ENCODE results near the gene RFK. TPM values are rescaled to one million over a fixed set of nuclear protein-coding genes. Genes with fewer than 3 reads are reported as not detected.

RFK gene
- total RNA-seq, 1 experiment from 2014 or later, result 35.0 TPM

- Histone ChIP-seq H3K36me3 (ENCODE audit: control insufficient read depth in 1 of 2, insufficient read depth in 2 of 2, low read length in 2 of 2) (0 out of 4 replicates have a peak, but pooled peaks cover 0 to 8% of the 10 kb centered on the region in 2 experiments), H4K20me1 (ENCODE audit: insufficient read depth) (no peaks in the 10 kb centered on the region), H2AFZ (ENCODE audit: low read depth, low read length, poor library complexity, severe bottlenecking) (no peak overlapping the region), H3K4me3 (replicated peaks in 1 of 2; ENCODE audit: low read depth in 1 of 2, low read length in 2 of 2) (no peak overlapping the region), H3K4me1 (ENCODE audit: control insufficient read depth in 1 of 2, insufficient read depth in 2 of 2, low read length in 2 of 2) (peaks cover 0 to 12% of the 10 kb centered on the region in 2 experiments; a peak in 3 of 4 replicates), H3K27me3 (ENCODE audit: insufficient read depth, low read length) (no peaks in the 10 kb centered on the region), H3K27ac (ENCODE audit: low read depth, low read length) (no peak overlapping the region), H3K79me2 (ENCODE audit: insufficient read depth, low read length) (peaks cover 27% of the 10 kb centered on the region), H3K9ac (ENCODE audit: low read length) (no peak overlapping the region), H3K9me2 (ENCODE audit: insufficient read depth) (no peaks in the 10 kb centered on the region), H3K4me2 (ENCODE audit: low read length) (no peak overlapping the region), H3K9me3 (ENCODE audit: control insufficient read depth in 1 of 2, insufficient read depth in 1 of 2, low read depth in 1 of 2, low read length in 2 of 2) (no peaks in the 10 kb centered on the region; a peak in 1 of 4 replicates)
- BruUV-seq (replicated peaks), result no TSS peak
- no peak for TF ChIP-seq JUND (IDR thresholded peaks at IDR 0.05)
- no peak for TF ChIP-seq ATF3 (IDR thresholded peaks at IDR 0.05)
- TF ChIP-seq MAX (IDR thresholded peaks at IDR 0.05), result no peak
- TF ChIP-seq SIN3A (IDR thresholded peaks at IDR 0.05; ENCODE audit: low read depth), result no peak
- TF ChIP-seq FOSL1 (IDR thresholded peaks at IDR 0.05; ENCODE audit: low read depth), result no peak
- TF ChIP-seq SP1 (IDR thresholded peaks at IDR 0.05; ENCODE audit: low read depth), result no peak
- no peak for TF ChIP-seq CBX3 (IDR thresholded peaks at IDR 0.05; ENCODE audit: low read depth)
- TF ChIP-seq TCF7L2 (IDR thresholded peaks at IDR 0.05; ENCODE audit: borderline replicate concordance, extremely low read depth, insufficient read depth, insufficient read length), result no peak
- no peak for TF ChIP-seq POLR2AphosphoS5 (IDR thresholded peaks at IDR 0.05; ENCODE audit: low read depth, low read length)
- no peak for TF ChIP-seq CEBPB (IDR thresholded peaks at IDR 0.05; ENCODE audit: low read depth)
- TF ChIP-seq REST (IDR thresholded peaks at IDR 0.05; ENCODE audit: low read depth), result no peak
- no peak for TF ChIP-seq SRF (IDR thresholded peaks at IDR 0.05; ENCODE audit: low read depth)
- TF ChIP-seq RAD21 (IDR thresholded peaks at IDR 0.05; ENCODE audit: low read depth), result no peak
- no peak for TF ChIP-seq ZFX (IDR thresholded peaks at IDR 0.05)
- no peak for TF ChIP-seq EZH2 (IDR thresholded peaks at IDR 0.05)
- no peak for TF ChIP-seq EZH2phosphoT487 (IDR thresholded peaks at IDR 0.05; ENCODE audit: borderline replicate concordance)
- no peak for TF ChIP-seq CTCF (IDR thresholded peaks at IDR 0.05 in 2 of 3, conservative IDR thresholded peaks at IDR 0.05 in 1 of 3; ENCODE audit: borderline replicate concordance in 1 of 3, insufficient read depth in 1 of 3, low read depth in 2 of 3, low read length in 2 of 3)
- no peak for ATAC-seq
- POLR2A ChIA-PET, result no interaction called here
- CTCF ChIA-PET, result no interaction called here
- RAD21 ChIA-PET (ENCODE audit: low non-redundant PET in 1 of 2, low total read pairs in 2 of 2, uncharacterized antibody in 2 of 2, unreplicated experiment in 2 of 2), result no interaction called here
- no peak for DNase-seq (ENCODE audit: low read depth, low spot score)
- intact Hi-C loops (cut with micrococcal nuclease), result no loop called here
These were observed 1.9 kb upstream of the RFK start for GRCh38 chr9:76396144-76396543.

All from HCT116 (cell line).